Mesendoderm (in vitro differentiated cells): Measurements from ENCODE around the gene CTSK.
A peak's percentile ranks its signal among the peaks of the same experiment; 100 is the strongest.

Experiments
- DNase-seq: peaks from one replicate; pipeline ENCODE4 v3.0.0; 2013
- H2AK5ac ChIP-seq: 2 replicates; pipeline ENCODE4 v1.6.1; 2013; ENCODE audit warnings: low read length, inconsistent platforms
- H2BK120ac ChIP-seq: 2 replicates; pipeline ENCODE4 v1.6.1; 2013; ENCODE audit warnings: low read depth, mild to moderate bottlenecking, low read length, moderate library complexity, mixed read lengths
- H2BK15ac ChIP-seq: replicated peaks from 2 replicates; pipeline ENCODE4 v1.6.1; 2013; ENCODE audit warnings: low read depth, mild to moderate bottlenecking, moderate library complexity
- H2BK5ac ChIP-seq: 2 replicates; pipeline ENCODE4 v1.6.1; 2013; ENCODE audit warnings: low read length, inconsistent platforms
- H3K18ac ChIP-seq: 2 replicates; pipeline ENCODE4 v1.6.1; 2013; ENCODE audit warnings: mild to moderate bottlenecking, low read length, mixed read lengths
- H3K23ac ChIP-seq: one replicate; pipeline ENCODE4 v1.6.1; 2013; ENCODE audit warnings: low read length
- H3K27ac ChIP-seq: 2 replicates; pipeline ENCODE4 v1.5.1; 2013; ENCODE audit warnings: low read depth, mild to moderate bottlenecking, inconsistent platforms, low read length, moderate library complexity
- H3K27me3 ChIP-seq: 2 replicates; pipeline ENCODE4 v1.6.1; 2013; ENCODE audit warnings: low read length, control low read depth, mild to moderate bottlenecking, inconsistent platforms; ENCODE audit not compliant: insufficient read depth, poor library complexity
- H3K36me3 ChIP-seq: 2 replicates; pipeline ENCODE4 v1.6.1; 2013; ENCODE audit warnings: low read length, inconsistent platforms; ENCODE audit not compliant: control insufficient read depth, insufficient read depth
- H3K4ac ChIP-seq: one replicate; pipeline ENCODE4 v1.6.1; 2013; ENCODE audit warnings: low read depth, mild to moderate bottlenecking, low read length, moderate library complexity
- H3K4me1 ChIP-seq: 2 replicates; pipeline ENCODE4 v1.6.1; 2013; ENCODE audit warnings: low read depth, low read length, inconsistent platforms; ENCODE audit not compliant: control insufficient read depth
- H3K4me2 ChIP-seq: 2 replicates; pipeline ENCODE4 v1.6.1; 2013; ENCODE audit warnings: low read length
- H3K4me3 ChIP-seq: 2 replicates; pipeline ENCODE4 v1.5.1; 2013; ENCODE audit warnings: mild to moderate bottlenecking, low read length
- H3K56ac ChIP-seq: one replicate; pipeline ENCODE4 v1.6.1; 2013; ENCODE audit warnings: low read length
- H3K79me1 ChIP-seq: 2 replicates; pipeline ENCODE4 v1.6.1; 2013; ENCODE audit warnings: low read length, inconsistent platforms
- H3K79me2 ChIP-seq: 2 replicates; pipeline ENCODE4 v1.6.1; 2013; ENCODE audit warnings: mild to moderate bottlenecking, low read length; ENCODE audit not compliant: control insufficient read depth, insufficient read depth
- H3K9ac ChIP-seq: 2 replicates; pipeline ENCODE4 v1.6.1; 2013; ENCODE audit warnings: low read length, inconsistent platforms
- H4K5ac ChIP-seq: one replicate; pipeline ENCODE4 v1.6.1; 2013; ENCODE audit warnings: low read length
- H4K8ac ChIP-seq: one replicate; pipeline ENCODE4 v1.6.1; 2013; ENCODE audit warnings: low read depth, mild to moderate bottlenecking, control low read depth, low read length, moderate library complexity
- WGBS: extraction: QIAGEN DNeasy Blood & Tissue Kit; methylation state at CpG from one replicate; pipeline ENCODE4 v1.1.7; 2013; ENCODE audit warnings: low lambda C conversion rate, missing lambda C conversion rate; ENCODE audit not compliant: insufficient coverage; ENCODE audit errors: extremely low coverage; 5-methylcytosine and 5-hydroxymethylcytosine counted together

The CTSK gene

GRCh38 chr1:150832597-150832996 lies 24.5 kb upstream of the CTSK start:
- Histone ChIP-seq H4K5ac (no peak overlapping the region), H2AK5ac (no peak overlapping the region), H4K8ac (no peak overlapping the region), H2BK120ac (no peak overlapping the region), H3K27ac (no peak overlapping the region), H3K56ac (no peak overlapping the region), H3K79me2 (no peaks in the 10 kb centered on the region), H3K4me1 (no peaks in the 10 kb centered on the region), H3K27me3 (no peaks in the 10 kb centered on the region), H2BK5ac (no peak overlapping the region), H3K79me1 (no peaks in the 10 kb centered on the region), H3K4me2 (no peak overlapping the region), H3K18ac (no peak overlapping the region), H3K9ac (no peak overlapping the region), H3K23ac (no peak overlapping the region), H3K4me3 (no peak overlapping the region), H3K4ac (no peak overlapping the region), H2BK15ac (no peak overlapping the region), H3K36me3 (peaks cover 2% of the 10 kb centered on the region)
- no peak for DNase-seq
- no CpG with 5 or more reads among the region's 1 CpG for WGBS

GRCh38 chr1:150829751-150830150 lies 21.7 kb upstream of the CTSK start:
- Histone ChIP-seq H3K56ac (no peak overlapping the region), H2BK5ac (no peak overlapping the region), H3K79me1 (no peaks in the 10 kb centered on the region), H3K9ac (no peak overlapping the region), H3K4me1 (no peaks in the 10 kb centered on the region), H3K36me3 (peaks cover 2% of the 10 kb centered on the region), H4K8ac (no peak overlapping the region), H3K79me2 (no peaks in the 10 kb centered on the region), H3K4me3 (no peak overlapping the region), H4K5ac (no peak overlapping the region), H2AK5ac (no peak overlapping the region), H3K18ac (no peak overlapping the region), H3K4me2 (no peak overlapping the region), H3K27ac (no peak overlapping the region), H2BK15ac (no peak overlapping the region), H2BK120ac (no peak overlapping the region), H3K4ac (no peak overlapping the region), H3K27me3 (no peaks in the 10 kb centered on the region), H3K23ac (no peak overlapping the region)
- peak; percentile 24 for DNase-seq
- WGBS: no CpG with 5 or more reads among the region's 7 CpGs

DNA sequence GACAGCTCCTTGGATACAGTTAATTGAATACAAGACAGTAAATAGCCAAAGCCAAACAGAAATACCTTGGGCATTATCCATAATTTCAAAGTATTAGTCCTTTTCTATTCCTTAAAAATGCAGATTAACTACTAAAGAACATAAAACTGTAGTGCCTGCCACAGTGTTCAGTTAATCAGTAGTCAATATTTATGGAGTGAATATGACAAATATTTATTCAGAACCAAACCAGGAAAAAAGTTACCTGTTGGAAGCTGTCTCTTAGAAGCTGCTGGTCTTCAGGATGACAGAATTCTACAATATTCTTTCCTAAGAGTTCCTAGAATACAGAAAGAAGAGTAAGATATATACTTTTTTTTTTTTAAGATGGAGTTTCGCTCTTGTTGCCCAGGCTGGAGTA lies 18.2 kb upstream of the CTSK start:
- H4K8ac ChIP-seq: no peak overlapping the region
- no peak overlapping the region for H3K4ac ChIP-seq
- no peak overlapping the region for H4K5ac ChIP-seq
- H3K23ac ChIP-seq: no peak overlapping the region
- no peak overlapping the region for H3K9ac ChIP-seq
- no peaks in the 10 kb centered on the region for H3K27me3 ChIP-seq
- no peak for DNase-seq
- H3K4me1 ChIP-seq: no peaks in the 10 kb centered on the region
- no peak overlapping the region for H2AK5ac ChIP-seq
- no peaks in the 10 kb centered on the region for H3K36me3 ChIP-seq
- H2BK120ac ChIP-seq: no peak overlapping the region
- no peak overlapping the region for H3K4me3 ChIP-seq
- WGBS: no CpG with 5 or more reads among the region's 1 CpG
- H3K56ac ChIP-seq: no peak overlapping the region
- no peak overlapping the region for H3K18ac ChIP-seq
- no peak overlapping the region for H3K27ac ChIP-seq
- H2BK15ac ChIP-seq: no peak overlapping the region
- no peaks in the 10 kb centered on the region for H3K79me1 ChIP-seq
- no peak overlapping the region for H3K4me2 ChIP-seq
- H3K79me2 ChIP-seq: no peaks in the 10 kb centered on the region
- H2BK5ac ChIP-seq: no peak overlapping the region

DNA sequence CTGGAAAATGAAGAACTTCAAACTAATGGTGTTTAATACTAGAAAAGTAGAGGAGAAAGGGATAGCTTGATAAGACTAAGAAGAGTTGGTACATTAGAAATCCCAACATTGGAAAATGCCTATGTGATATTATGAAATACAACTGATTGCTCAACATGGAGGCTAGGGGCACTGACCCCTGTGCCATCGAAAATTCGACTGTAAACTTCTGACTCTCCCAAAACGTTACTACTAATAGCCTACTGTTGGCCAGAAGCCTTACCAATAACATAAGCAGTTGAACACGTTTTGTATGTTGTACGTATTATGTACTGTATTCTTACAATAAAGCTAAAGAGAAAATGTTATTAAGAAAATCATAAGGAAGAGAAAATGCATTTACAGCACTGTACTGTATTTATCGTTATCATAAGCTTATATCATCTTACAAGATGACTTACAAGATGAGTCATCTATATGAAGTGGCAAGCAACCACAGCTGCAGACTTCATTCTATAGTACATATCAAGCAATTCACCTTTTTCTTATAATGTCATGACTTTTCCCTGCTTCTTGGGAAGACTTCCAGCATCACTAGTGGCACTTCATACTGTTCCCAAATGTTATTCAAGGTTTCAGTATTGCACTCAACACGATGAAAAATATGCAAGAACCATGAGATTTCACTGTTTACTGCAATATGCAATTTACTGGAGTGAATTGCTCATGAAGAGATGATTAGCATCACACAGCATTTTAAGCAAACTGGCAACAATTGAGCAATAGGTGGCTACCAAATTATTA lies 12.9 kb upstream of the CTSK start:
- Histone ChIP-seq H4K8ac (no peak overlapping the region), H3K4ac (no peak overlapping the region), H3K4me2 (no peak overlapping the region), H3K23ac (no peak overlapping the region), H3K27me3 (no peaks in the 10 kb centered on the region), H3K56ac (no peak overlapping the region), H3K4me1 (no peaks in the 10 kb centered on the region), H3K27ac (no peak overlapping the region), H3K18ac (no peak overlapping the region), H3K36me3 (peaks cover 2% of the 10 kb centered on the region), H3K79me1 (no peaks in the 10 kb centered on the region), H3K4me3 (no peak overlapping the region), H4K5ac (no peak overlapping the region), H2BK15ac (no peak overlapping the region), H2BK120ac (no peak overlapping the region), H2AK5ac (no peak overlapping the region), H3K9ac (no peak overlapping the region), H2BK5ac (no peak overlapping the region), H3K79me2 (no peaks in the 10 kb centered on the region)
- WGBS: no CpG with 5 or more reads among the region's 7 CpGs
- no peak for DNase-seq

- no peaks in the 10 kb centered on the region for H3K27me3 ChIP-seq
- DNase-seq: no peak
- no peak overlapping the region for H3K27ac ChIP-seq
- no peak overlapping the region for H3K9ac ChIP-seq
- no peak overlapping the region for H4K5ac ChIP-seq
- no peak overlapping the region for H3K4me3 ChIP-seq
- no peak overlapping the region for H4K8ac ChIP-seq
- no peak overlapping the region for H3K23ac ChIP-seq
- no peak overlapping the region for H3K18ac ChIP-seq
- no peaks in the 10 kb centered on the region for H3K79me2 ChIP-seq
- no peak overlapping the region for H2BK5ac ChIP-seq
- no peak overlapping the region for H3K4ac ChIP-seq
- H2BK15ac ChIP-seq: no peak overlapping the region
- no peak overlapping the region for H2BK120ac ChIP-seq
- peaks cover 5% of the 10 kb centered on the region for H3K36me3 ChIP-seq
- WGBS: no CpG with 5 or more reads among the region's 4 CpGs
- no peak overlapping the region for H3K56ac ChIP-seq
- no peak overlapping the region for H3K4me2 ChIP-seq
- H3K79me1 ChIP-seq: no peaks in the 10 kb centered on the region
- H2AK5ac ChIP-seq: no peak overlapping the region
- H3K4me1 ChIP-seq: peaks cover 1% of the 10 kb centered on the region
These were observed 7.8 kb upstream of the CTSK start for GRCh38 chr1:150815871-150816270.
